Kidney (tissue), 14 donors: ENCODE results near the gene NR2F2. TPM values are rescaled to one million over a fixed set of nuclear protein-coding genes. Genes with fewer than 3 reads are reported as not detected.
"Not testable (repeated sequence)": the region's sequence is repeated elsewhere in the genome, so short reads cannot be mapped to it uniquely, and the experiment has no call there.

Experiments
- DNase-seq, 5 donors: peaks; one replicate each; pipeline ENCODE4 v3.0.0-alpha.2; 2013 to 2020
- FAIRE-seq: peaks from 2 replicates; lab custom pipeline; 2012; peaks lifted over from hg19 to GRCh38; lab: Jason Lieb, UNC
- H3K27ac ChIP-seq, 2 donors: one replicate each; pipeline ENCODE4 v1.7.0; 2013; ENCODE audit warnings: low read depth in 2 of 2, low read length in 2 of 2, inconsistent platforms in 1 of 2
- H3K27me3 ChIP-seq: one replicate; pipeline ENCODE4 v1.7.1; 2013; ENCODE audit warnings: low read length, inconsistent platforms; ENCODE audit not compliant: control insufficient read depth, insufficient read depth
- H3K36me3 ChIP-seq, 3 donors: one replicate each; pipeline versions ENCODE4 v1.7.0 to v1.7.1; 2013; ENCODE audit warnings: low read length in 3 of 3, control low read depth in 1 of 3, inconsistent platforms in 1 of 3; ENCODE audit not compliant: insufficient read depth in 3 of 3, control insufficient read depth in 2 of 3
- H3K4me1 ChIP-seq, 3 donors: one replicate each; pipeline versions ENCODE4 v1.7.0 to v1.7.1; 2013; ENCODE audit warnings: low read length in 3 of 3, inconsistent platforms in 1 of 3, low read depth in 1 of 3; ENCODE audit not compliant: control insufficient read depth in 2 of 3, insufficient read depth in 2 of 3
- H3K4me3 ChIP-seq, 3 donors: one replicate each; pipeline versions ENCODE4 v1.7.0 to v1.8.1; 2013; ENCODE audit warnings: low read length in 3 of 3, control low read depth in 1 of 3, inconsistent platforms in 1 of 3
- H3K9ac ChIP-seq, 3 donors: one replicate each; pipeline versions ENCODE4 v1.7.0 to v1.7.1; 2013; ENCODE audit warnings: low read length in 3 of 3, control low read depth in 1 of 3, inconsistent platforms in 1 of 3
- H3K9me3 ChIP-seq, 3 donors: one replicate each; pipeline versions ENCODE4 v1.7.0 to v1.7.1; 2013; ENCODE audit warnings: low read length in 3 of 3, control low read depth in 1 of 3, inconsistent platforms in 1 of 3; ENCODE audit not compliant: control insufficient read depth in 2 of 3, insufficient read depth in 1 of 3
- CTCF ChIP-seq: IDR thresholded peaks from 3 replicates; pipeline ENCODE4 v1.5.1; 2012; ENCODE audit warnings: mild to moderate bottlenecking, moderate library complexity, borderline replicate concordance; ENCODE audit not compliant: insufficient read depth; ENCODE audit errors: extremely low read depth
- intact Hi-C: fragments of 100-400 bp; cut with DNase I; formaldehyde crosslinking; loops from one replicate; pipeline ENCODE4 v1.11.1; 2022
- polyA plus RNA-seq: library from polyadenylated mRNA; stranded (reverse); fragments of 350-450 nt; fragmentation: Illumina TruSeq; extraction: RNeasy Lipid Tissue Mini Kit (QIAGEN cat#74804); gene quantifications from one replicate; pipeline ENCODE4 v1.2.3, GENCODE V29; 2014; ENCODE audit warnings: low read depth, low replicate concordance; ENCODE audit not compliant: insufficient read depth
- total RNA-seq: library from RNA; stranded (reverse); fragmentation: NEBNext Ultra II Directional; extraction: Animal tissue kit (Norgen Biotek cat#: 25700); gene quantifications from one replicate; pipeline ENCODE4 v1.2.1, GENCODE V29; 2021
- donor health status: control.
- donor health status: control.
- donor health status: control.
- donor health status: control.
- donor health status: control.
- donor health status: DM: yes; HTN: yes; CAD: no.
- donor health status: Normal renal cell carcinoma (clear cell type).

NR2F2 gene
- total and polyA plus RNA-seq, 2 donors from 2014 or later: 42.5 to 191 TPM

GRCh38 chr15:96372554-96372953 is 42.1 kb downstream of the NR2F2 start:
- Histone ChIP-seq H3K4me1 (peaks cover 0 to 2% (median 0%) of the 10 kb centered on the region in 3 donors), H3K9ac (no peak overlapping the region), H3K27ac (no peak overlapping the region), H3K4me3 (no peak overlapping the region), H3K27me3 (no peaks in the 10 kb centered on the region), H3K9me3 (no peaks in the 10 kb centered on the region), H3K36me3 (no peaks in the 10 kb centered on the region)
- no peak for TF ChIP-seq CTCF
- FAIRE-seq: no peak
- intact Hi-C loops: no loop called here
- DNase-seq: no peak

- intact Hi-C loops: no loop called here
- peak in 1 of 5 donors; percentile 16 for DNase-seq
- Histone ChIP-seq H3K27me3 (no peaks in the 10 kb centered on the region), H3K9ac (no peak overlapping the region), H3K27ac (no peak overlapping the region), H3K36me3 (no peaks in the 10 kb centered on the region), H3K4me1 (no peaks in the 10 kb centered on the region), H3K4me3 (no peak overlapping the region), H3K9me3 (no peaks in the 10 kb centered on the region)
- no peak for TF ChIP-seq CTCF
- FAIRE-seq: no peak
Measured at GRCh38 chr15:96374499-96374898, 44.0 kb downstream of the NR2F2 start.

- H3K4me3 ChIP-seq, H3K27ac ChIP-seq, H3K36me3 ChIP-seq, DNase-seq, H3K9me3 ChIP-seq, H3K9ac ChIP-seq, intact Hi-C loops, H3K4me1 ChIP-seq, H3K27me3 ChIP-seq, FAIRE-seq: not testable (repeated sequence)
Measured at GRCh38 chr15:96379592-96379991, 49.1 kb downstream of the NR2F2 start.

GRCh38 chr15:96381463-96381862 is 51.0 kb downstream of the NR2F2 start:
- peak in 2 of 5 donors; percentile 41 to 44 for DNase-seq
- Histone ChIP-seq H3K9ac (no peak overlapping the region), H3K4me3 (no peak overlapping the region), H3K4me1 (no peaks in the 10 kb centered on the region), H3K27me3 (no peaks in the 10 kb centered on the region), H3K36me3 (no peaks in the 10 kb centered on the region), H3K9me3 (peaks cover 0 to 10% (median 0%) of the 10 kb centered on the region in 3 donors), H3K27ac (peak overlapping the region in 1 of 2 donors; percentile 37)
- intact Hi-C loops: no loop called here
- FAIRE-seq: no peak
- TF ChIP-seq CTCF: no peak
